ENCODE results near the gene SLC2A5. TPM values are rescaled to one million over a fixed set of nuclear protein-coding genes. Genes with fewer than 3 reads are reported as not detected.

SLC2A5 gene
- total RNA-seq, 1 experiment from 2014 or later: not detected

DNA sequence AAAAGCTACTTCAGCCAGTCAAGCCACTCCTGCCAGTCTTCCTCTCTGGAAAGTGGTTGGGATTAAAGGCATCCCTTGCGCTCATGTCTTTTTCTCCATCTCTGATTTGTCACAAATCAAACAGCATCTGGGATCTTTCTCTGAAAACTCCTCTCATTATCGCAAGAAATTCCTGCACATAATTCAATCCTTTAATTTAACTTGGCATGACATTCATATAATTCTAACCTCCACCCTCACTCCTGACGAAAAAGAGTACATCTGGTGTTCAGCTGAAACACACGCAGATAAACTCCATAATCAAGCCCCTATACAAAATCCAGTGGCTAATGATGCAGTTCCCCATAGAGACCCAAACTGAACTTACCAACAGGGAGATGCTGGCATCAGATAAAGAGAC lies 19.4 kb upstream of the SLC2A5 start:
- ChIA-PET CTCF (no interaction called here), POLR2A (ENCODE audit: unreplicated experiment) (interaction anchor here (0.6 kb wide), 1 partner anchor 281 kb away, joined by 4 read pairs; no protein-coding TSS in a partner anchor)
- intact Hi-C loops (cut with micrococcal nuclease; ENCODE audit: unreplicated experiment): no loop called here
- no peak for DNase-seq
- no peak for TF ChIP-seq EZH2 (IDR thresholded peaks at IDR 0.05; ENCODE audit: low read depth)
- TF ChIP-seq, protein P1, sequence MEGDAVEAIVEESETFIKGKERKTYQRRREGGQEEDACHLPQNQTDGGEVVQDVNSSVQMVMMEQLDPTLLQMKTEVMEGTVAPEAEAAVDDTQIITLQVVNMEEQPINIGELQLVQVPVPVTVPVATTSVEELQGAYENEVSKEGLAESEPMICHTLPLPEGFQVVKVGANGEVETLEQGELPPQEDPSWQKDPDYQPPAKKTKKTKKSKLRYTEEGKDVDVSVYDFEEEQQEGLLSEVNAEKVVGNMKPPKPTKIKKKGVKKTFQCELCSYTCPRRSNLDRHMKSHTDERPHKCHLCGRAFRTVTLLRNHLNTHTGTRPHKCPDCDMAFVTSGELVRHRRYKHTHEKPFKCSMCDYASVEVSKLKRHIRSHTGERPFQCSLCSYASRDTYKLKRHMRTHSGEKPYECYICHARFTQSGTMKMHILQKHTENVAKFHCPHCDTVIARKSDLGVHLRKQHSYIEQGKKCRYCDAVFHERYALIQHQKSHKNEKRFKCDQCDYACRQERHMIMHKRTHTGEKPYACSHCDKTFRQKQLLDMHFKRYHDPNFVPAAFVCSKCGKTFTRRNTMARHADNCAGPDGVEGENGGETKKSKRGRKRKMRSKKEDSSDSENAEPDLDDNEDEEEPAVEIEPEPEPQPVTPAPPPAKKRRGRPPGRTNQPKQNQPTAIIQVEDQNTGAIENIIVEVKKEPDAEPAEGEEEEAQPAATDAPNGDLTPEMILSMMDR (conservative IDR thresholded peaks at IDR 0.05): no peak
- no peak overlapping the region for H3K27ac ChIP-seq
- H3K4me2 ChIP-seq: no peak overlapping the region
- H2AFZ ChIP-seq: no peak overlapping the region
- H3K36me3 ChIP-seq (ENCODE audit: low read depth): no peaks in the 10 kb centered on the region
- peaks cover 9% of the 10 kb centered on the region; the same call in 1 of the 2 replicates for H3K4me1 ChIP-seq (replicated peaks; ENCODE audit: insufficient read depth)
- no peaks in the 10 kb centered on the region for H4K20me1 ChIP-seq (ENCODE audit: insufficient read depth)
- H3K9me3 ChIP-seq (ENCODE audit: insufficient read depth, low read depth): 0 out of 2 replicates have a peak, but pooled peaks cover 3% of the 10 kb centered on the region
- no peaks in the 10 kb centered on the region for H3K79me2 ChIP-seq (ENCODE audit: low read depth)
- no peaks in the 10 kb centered on the region for H3F3A ChIP-seq (ENCODE audit: insufficient read depth, low read depth)
- H3K4me3 ChIP-seq: no peak overlapping the region
- no peaks in the 10 kb centered on the region for H3K9me2 ChIP-seq (ENCODE audit: insufficient read depth)
- BruUV-seq (replicated peaks): no TSS peak
- 0 out of 2 replicates have a peak, but pooled peaks cover 7% of the 10 kb centered on the region for H3K27me3 ChIP-seq (ENCODE audit: insufficient read depth, low read depth)

DNA sequence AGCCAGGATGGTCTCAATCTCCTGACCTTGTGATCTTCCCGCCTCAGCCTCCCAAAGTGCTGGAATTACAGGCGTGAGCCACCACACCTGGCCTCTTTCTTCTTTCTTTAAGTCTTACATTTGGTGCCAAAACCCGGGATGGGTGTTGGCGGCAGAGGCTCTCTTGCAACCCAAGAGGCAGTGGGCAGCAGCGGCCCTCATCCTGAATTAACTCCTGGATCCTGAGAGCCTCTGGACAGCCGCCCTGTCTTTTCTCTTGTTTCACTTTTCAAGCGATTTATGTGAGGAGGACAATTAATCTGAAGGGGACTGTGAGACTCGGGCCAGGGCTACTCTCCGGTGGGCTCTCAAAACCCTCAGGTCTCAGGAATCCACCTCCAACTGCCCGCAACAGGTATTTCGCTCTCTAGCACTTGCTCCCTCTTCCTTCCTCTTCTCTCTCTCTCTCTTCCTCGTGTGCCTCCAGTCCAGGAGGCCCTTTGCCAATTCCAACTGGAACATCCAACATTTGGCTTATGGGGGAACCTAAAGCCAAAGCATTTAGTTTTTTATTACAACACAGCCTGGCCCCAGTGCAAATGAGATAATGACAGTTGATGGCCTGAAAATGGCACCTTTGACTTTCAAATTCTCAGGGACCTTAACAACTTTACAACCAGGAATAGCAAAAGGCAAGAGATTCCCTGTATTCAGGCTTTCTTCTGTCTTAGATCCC lies 18.1 kb upstream of the SLC2A5 start:
- intact Hi-C loops (cut with micrococcal nuclease; ENCODE audit: unreplicated experiment): no loop called here
- H3K79me2 ChIP-seq (ENCODE audit: low read depth): no peaks in the 10 kb centered on the region
- H3F3A ChIP-seq (ENCODE audit: insufficient read depth, low read depth): no peaks in the 10 kb centered on the region

DNA sequence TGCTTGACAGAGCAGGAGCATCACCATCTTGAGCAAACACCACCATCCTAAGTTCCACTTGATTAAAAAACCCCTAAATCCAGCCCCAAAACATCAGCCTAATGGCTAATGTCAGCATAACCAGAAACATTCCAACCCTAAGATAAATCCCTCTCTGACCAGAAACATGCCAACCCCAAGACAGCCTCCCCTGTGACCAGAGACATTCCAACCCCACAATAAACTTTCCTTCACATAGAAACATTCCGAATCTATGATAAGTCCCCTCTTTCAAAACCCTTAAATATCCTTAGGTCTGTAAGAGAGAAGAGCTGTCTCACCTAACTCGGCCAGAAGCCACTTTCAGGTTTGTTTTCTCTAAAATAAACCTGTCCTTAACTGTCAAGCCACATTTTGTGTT lies 17.4 kb upstream of the SLC2A5 start:
- TF ChIP-seq EZH2 (IDR thresholded peaks at IDR 0.05; ENCODE audit: low read depth): no peak
- TF ChIP-seq, protein P1 (conservative IDR thresholded peaks at IDR 0.05): no peak
- Histone ChIP-seq H2AFZ (no peak overlapping the region), H3K36me3 (ENCODE audit: low read depth) (no peaks in the 10 kb centered on the region), H3F3A (ENCODE audit: insufficient read depth, low read depth) (peaks cover under 1% of the 10 kb centered on the region; the same call in 1 of the 2 replicates), H3K4me1 (replicated peaks; ENCODE audit: insufficient read depth) (peaks cover 13% of the 10 kb centered on the region), H3K27me3 (ENCODE audit: insufficient read depth, low read depth) (0 out of 2 replicates have a peak, but pooled peaks cover 2% of the 10 kb centered on the region), H3K27ac (no peak overlapping the region), H3K79me2 (ENCODE audit: low read depth) (no peaks in the 10 kb centered on the region), H4K20me1 (ENCODE audit: insufficient read depth) (no peaks in the 10 kb centered on the region), H3K4me2 (no peak overlapping the region), H3K4me3 (no peak overlapping the region), H3K9me2 (ENCODE audit: insufficient read depth) (no peaks in the 10 kb centered on the region), H3K9me3 (ENCODE audit: insufficient read depth, low read depth) (0 out of 2 replicates have a peak, but pooled peaks cover 3% of the 10 kb centered on the region)
- intact Hi-C loops (cut with micrococcal nuclease; ENCODE audit: unreplicated experiment): no loop called here
- BruUV-seq (replicated peaks): no TSS peak
- ChIA-PET CTCF (interaction anchor here (0.6 kb wide), 1 partner anchor 381 kb away, joined by 5 read pairs; no protein-coding TSS in a partner anchor), POLR2A (ENCODE audit: unreplicated experiment) (no interaction called here)
- DNase-seq: no peak

More for the DNA sequence above, 18.1 kb upstream of the SLC2A5 start:
- Histone ChIP-seq H3K4me3 (no peak overlapping the region), H3K9me2 (ENCODE audit: insufficient read depth) (no peaks in the 10 kb centered on the region), H2AFZ (no peak overlapping the region), H3K4me1 (replicated peaks; ENCODE audit: insufficient read depth) (peaks cover 9% of the 10 kb centered on the region; the same call in 1 of the 2 replicates), H3K27me3 (ENCODE audit: insufficient read depth, low read depth) (0 out of 2 replicates have a peak, but pooled peaks cover 7% of the 10 kb centered on the region), H3K36me3 (ENCODE audit: low read depth) (no peaks in the 10 kb centered on the region), H3K27ac (no peak overlapping the region), H3K4me2 (no peak overlapping the region), H3K9me3 (ENCODE audit: insufficient read depth, low read depth) (0 out of 2 replicates have a peak, but pooled peaks cover 3% of the 10 kb centered on the region), H4K20me1 (ENCODE audit: insufficient read depth) (no peaks in the 10 kb centered on the region)
- ChIA-PET CTCF (interaction anchor here (0.6 kb wide), 1 partner anchor 381 kb away, joined by 5 read pairs; no protein-coding TSS in a partner anchor), POLR2A (ENCODE audit: unreplicated experiment) (no interaction called here)
- DNase-seq: no peak
- BruUV-seq (replicated peaks): no TSS peak
- TF ChIP-seq, protein P1 (conservative IDR thresholded peaks at IDR 0.05): no peak
- TF ChIP-seq EZH2 (IDR thresholded peaks at IDR 0.05; ENCODE audit: low read depth): no peak

All from PC-9 (cell line).